ENCODE data around the gene FRMD5.

FRMD5 gene

GRCh38 chr15:44132057-44132456 lies 63.0 kb downstream of the FRMD5 start:
- Histone ChIP-seq H3K4me3 (ENCODE audit: control insufficient read depth in 1 of 7, extremely low read depth in 1 of 7, insufficient read depth in 4 of 7, low read depth in 2 of 7, low read length in 6 of 7) (no peak overlapping the region), H3K27me3 (replicated peaks in 2 of 5; ENCODE audit: control insufficient read depth in 4 of 5, insufficient read depth in 5 of 5, low read length in 4 of 5) (peaks cover 0 to 7% (median 0%) of the 10 kb centered on the region in 5 experiments), H3K27ac (ENCODE audit: insufficient read depth in 1 of 2, low read depth in 1 of 2, low read length in 2 of 2, poor library complexity in 1 of 2, severe bottlenecking in 2 of 2) (no peak overlapping the region), H3K36me3 (ENCODE audit: control insufficient read depth in 4 of 4, insufficient read depth in 4 of 4, low read length in 3 of 4) (no peaks in the 10 kb centered on the region), H3K4me1 (ENCODE audit: control extremely low read depth in 1 of 4, control insufficient read depth in 4 of 4, insufficient read depth in 4 of 4, low read length in 3 of 4) (no peaks in the 10 kb centered on the region), H3K9me3 (ENCODE audit: control extremely low read depth in 1 of 5, control insufficient read depth in 4 of 5, insufficient read depth in 2 of 5, low read depth in 1 of 5, low read length in 4 of 5) (peaks cover 0 to 2% (median 0%) of the 10 kb centered on the region in 5 experiments)
- DNase-seq, result no peak
- ChIA-PET CTCF (no interaction called here), POLR2A (no interaction called here)
- 95% methylated on average over 10 of the region's 10 CpGs for WGBS (ENCODE audit: insufficient coverage)

GRCh38 chr15:44130778-44131177 lies 64.3 kb downstream of the FRMD5 start:
- POLR2A ChIA-PET, result no interaction called here
- peaks cover 0 to 2% (median 0%) of the 10 kb centered on the region in 5 experiments for H3K9me3 ChIP-seq (ENCODE audit: control extremely low read depth in 1 of 5, control insufficient read depth in 4 of 5, insufficient read depth in 2 of 5, low read depth in 1 of 5, low read length in 4 of 5)
- H3K4me1 ChIP-seq (ENCODE audit: control extremely low read depth in 1 of 4, control insufficient read depth in 4 of 4, insufficient read depth in 4 of 4, low read length in 3 of 4), result no peaks in the 10 kb centered on the region

GRCh38 chr15:44129911-44130310 lies 65.2 kb downstream of the FRMD5 start:
- H3K36me3 ChIP-seq (ENCODE audit: control insufficient read depth in 4 of 4, insufficient read depth in 4 of 4, low read length in 3 of 4), result no peaks in the 10 kb centered on the region
- 95% methylated on average over 3 of the region's 5 CpGs for WGBS (ENCODE audit: insufficient coverage)
- POLR2A ChIA-PET, result no interaction called here
- CTCF ChIA-PET, result no interaction called here
- H3K9me3 ChIP-seq (ENCODE audit: control extremely low read depth in 1 of 5, control insufficient read depth in 4 of 5, insufficient read depth in 2 of 5, low read depth in 1 of 5, low read length in 4 of 5), result peaks cover 0 to 2% (median 0%) of the 10 kb centered on the region in 5 experiments
- no peaks in the 10 kb centered on the region for H3K4me1 ChIP-seq (ENCODE audit: control extremely low read depth in 1 of 4, control insufficient read depth in 4 of 4, insufficient read depth in 4 of 4, low read length in 3 of 4)
- H3K27me3 ChIP-seq (replicated peaks in 2 of 5; ENCODE audit: control insufficient read depth in 4 of 5, insufficient read depth in 5 of 5, low read length in 4 of 5), result peaks cover 0 to 7% (median 0%) of the 10 kb centered on the region in 5 experiments
- H3K27ac ChIP-seq (ENCODE audit: insufficient read depth in 1 of 2, low read depth in 1 of 2, low read length in 2 of 2, poor library complexity in 1 of 2, severe bottlenecking in 2 of 2), result no peak overlapping the region
- no peak overlapping the region for H3K4me3 ChIP-seq (ENCODE audit: control insufficient read depth in 1 of 7, extremely low read depth in 1 of 7, insufficient read depth in 4 of 7, low read depth in 2 of 7, low read length in 6 of 7)
- DNase-seq, result no peak

More at GRCh38 chr15:44130778-44131177, 64.3 kb downstream of the FRMD5 start:
- no peak overlapping the region for H3K4me3 ChIP-seq (ENCODE audit: control insufficient read depth in 1 of 7, extremely low read depth in 1 of 7, insufficient read depth in 4 of 7, low read depth in 2 of 7, low read length in 6 of 7)
- H3K36me3 ChIP-seq (ENCODE audit: control insufficient read depth in 4 of 4, insufficient read depth in 4 of 4, low read length in 3 of 4), result no peaks in the 10 kb centered on the region
- H3K27ac ChIP-seq (ENCODE audit: insufficient read depth in 1 of 2, low read depth in 1 of 2, low read length in 2 of 2, poor library complexity in 1 of 2, severe bottlenecking in 2 of 2), result no peak overlapping the region
- CTCF ChIA-PET, result no interaction called here
- peaks cover 0 to 7% (median 0%) of the 10 kb centered on the region in 5 experiments for H3K27me3 ChIP-seq (replicated peaks in 2 of 5; ENCODE audit: control insufficient read depth in 4 of 5, insufficient read depth in 5 of 5, low read length in 4 of 5)
- no peak for DNase-seq

GRCh38 chr15:44128443-44128842 lies 66.6 kb downstream of the FRMD5 start:
- no peaks in the 10 kb centered on the region for H3K4me1 ChIP-seq (ENCODE audit: control extremely low read depth in 1 of 4, control insufficient read depth in 4 of 4, insufficient read depth in 4 of 4, low read length in 3 of 4)
- CTCF ChIA-PET, result interaction anchor here (0.6 kb wide), 1 partner anchor 38 kb away, joined by 3 read pairs; no protein-coding TSS in a partner anchor

GRCh38 chr15:44125879-44126278 lies 69.2 kb downstream of the FRMD5 start:
- peaks cover 0 to 7% (median 0%) of the 10 kb centered on the region in 5 experiments for H3K27me3 ChIP-seq (replicated peaks in 2 of 5; ENCODE audit: control insufficient read depth in 4 of 5, insufficient read depth in 5 of 5, low read length in 4 of 5)
- no peak overlapping the region for H3K27ac ChIP-seq (ENCODE audit: insufficient read depth in 1 of 2, low read depth in 1 of 2, low read length in 2 of 2, poor library complexity in 1 of 2, severe bottlenecking in 2 of 2)
- ChIA-PET CTCF (interaction anchor here (1.2 kb wide), 1 partner anchor 19 kb away, joined by 3 read pairs; no protein-coding TSS in a partner anchor), POLR2A (no interaction called here)
- no peak overlapping the region for H3K4me3 ChIP-seq (ENCODE audit: control insufficient read depth in 1 of 7, extremely low read depth in 1 of 7, insufficient read depth in 4 of 7, low read depth in 2 of 7, low read length in 6 of 7)
- no peaks in the 10 kb centered on the region for H3K4me1 ChIP-seq (ENCODE audit: control extremely low read depth in 1 of 4, control insufficient read depth in 4 of 4, insufficient read depth in 4 of 4, low read length in 3 of 4)
- no peaks in the 10 kb centered on the region for H3K9me3 ChIP-seq (ENCODE audit: control extremely low read depth in 1 of 5, control insufficient read depth in 4 of 5, insufficient read depth in 2 of 5, low read depth in 1 of 5, low read length in 4 of 5)
- no peak for DNase-seq
- no peaks in the 10 kb centered on the region for H3K36me3 ChIP-seq (ENCODE audit: control insufficient read depth in 4 of 4, insufficient read depth in 4 of 4, low read length in 3 of 4)
- no CpG with 5 or more reads among the region's 2 CpGs for WGBS (ENCODE audit: insufficient coverage)

More at GRCh38 chr15:44128443-44128842, 66.6 kb downstream of the FRMD5 start:
- Histone ChIP-seq H3K36me3 (ENCODE audit: control insufficient read depth in 4 of 4, insufficient read depth in 4 of 4, low read length in 3 of 4) (no peaks in the 10 kb centered on the region), H3K27ac (ENCODE audit: insufficient read depth in 1 of 2, low read depth in 1 of 2, low read length in 2 of 2, poor library complexity in 1 of 2, severe bottlenecking in 2 of 2) (no peak overlapping the region), H3K27me3 (replicated peaks in 2 of 5; ENCODE audit: control insufficient read depth in 4 of 5, insufficient read depth in 5 of 5, low read length in 4 of 5) (peaks cover 0 to 7% (median 0%) of the 10 kb centered on the region in 5 experiments), H3K4me3 (ENCODE audit: control insufficient read depth in 1 of 7, extremely low read depth in 1 of 7, insufficient read depth in 4 of 7, low read depth in 2 of 7, low read length in 6 of 7) (no peak overlapping the region), H3K9me3 (ENCODE audit: control extremely low read depth in 1 of 5, control insufficient read depth in 4 of 5, insufficient read depth in 2 of 5, low read depth in 1 of 5, low read length in 4 of 5) (peaks cover 0 to 2% (median 0%) of the 10 kb centered on the region in 5 experiments)
- POLR2A ChIA-PET, result no interaction called here
- no peak for DNase-seq

- no peak overlapping the region for H3K27ac ChIP-seq (ENCODE audit: insufficient read depth in 1 of 2, low read depth in 1 of 2, low read length in 2 of 2, poor library complexity in 1 of 2, severe bottlenecking in 2 of 2)
- peaks cover 0 to 3% (median 2%) of the 10 kb centered on the region in 5 experiments for H3K27me3 ChIP-seq (replicated peaks in 2 of 5; ENCODE audit: control insufficient read depth in 4 of 5, insufficient read depth in 5 of 5, low read length in 4 of 5)
- H3K4me1 ChIP-seq (ENCODE audit: control extremely low read depth in 1 of 4, control insufficient read depth in 4 of 4, insufficient read depth in 4 of 4, low read length in 3 of 4), result no peaks in the 10 kb centered on the region
- no peaks in the 10 kb centered on the region for H3K9me3 ChIP-seq (ENCODE audit: control extremely low read depth in 1 of 5, control insufficient read depth in 4 of 5, insufficient read depth in 2 of 5, low read depth in 1 of 5, low read length in 4 of 5)
- CTCF ChIA-PET, result no interaction called here
- H3K4me3 ChIP-seq (ENCODE audit: control insufficient read depth in 1 of 7, extremely low read depth in 1 of 7, insufficient read depth in 4 of 7, low read depth in 2 of 7, low read length in 6 of 7), result no peak overlapping the region
- no peaks in the 10 kb centered on the region for H3K36me3 ChIP-seq (ENCODE audit: control insufficient read depth in 4 of 4, insufficient read depth in 4 of 4, low read length in 3 of 4)
- DNase-seq, result no peak
- POLR2A ChIA-PET, result interaction anchor here (0.6 kb wide), 2 partner anchors 98 to 105 kb away, joined by 4 to 5 read pairs; no protein-coding TSS in a partner anchor
These were observed 92.3 kb downstream of the FRMD5 start for GRCh38 chr15:44102675-44103254.

- no peaks in the 10 kb centered on the region for H3K36me3 ChIP-seq (ENCODE audit: control insufficient read depth in 4 of 4, insufficient read depth in 4 of 4, low read length in 3 of 4)
- no peak overlapping the region for H3K4me3 ChIP-seq (ENCODE audit: control insufficient read depth in 1 of 7, extremely low read depth in 1 of 7, insufficient read depth in 4 of 7, low read depth in 2 of 7, low read length in 6 of 7)
- no peak for DNase-seq
- ChIA-PET POLR2A (no interaction called here), CTCF (no interaction called here)
- H3K27me3 ChIP-seq (replicated peaks in 2 of 5; ENCODE audit: control insufficient read depth in 4 of 5, insufficient read depth in 5 of 5, low read length in 4 of 5), result peaks cover 0 to 3% (median 2%) of the 10 kb centered on the region in 5 experiments
- H3K9me3 ChIP-seq (ENCODE audit: control extremely low read depth in 1 of 5, control insufficient read depth in 4 of 5, insufficient read depth in 2 of 5, low read depth in 1 of 5, low read length in 4 of 5), result no peaks in the 10 kb centered on the region
- no peaks in the 10 kb centered on the region for H3K4me1 ChIP-seq (ENCODE audit: control extremely low read depth in 1 of 4, control insufficient read depth in 4 of 4, insufficient read depth in 4 of 4, low read length in 3 of 4)
- H3K27ac ChIP-seq (ENCODE audit: insufficient read depth in 1 of 2, low read depth in 1 of 2, low read length in 2 of 2, poor library complexity in 1 of 2, severe bottlenecking in 2 of 2), result no peak overlapping the region
- WGBS (ENCODE audit: insufficient coverage), result no CpG with 5 or more reads among the region's 1 CpG
These were observed 93.1 kb downstream of the FRMD5 start for GRCh38 chr15:44101944-44102343.
